HG03066 (cell line): Measurements from ENCODE around the gene KRT8.
"Not testable (repeated sequence)": the region's sequence is repeated elsewhere in the genome, so short reads cannot be mapped to it uniquely, and the experiment has no call there.

ENCODE experiments used
- ATAC-seq: cut with Tn5 transposase; IDR thresholded peaks from one replicate; pipeline ENCODE4 v1.9.1; 2021; ENCODE audit warnings: low read depth; ENCODE audit not compliant: unreplicated experiment

Gene KRT8

DNA sequence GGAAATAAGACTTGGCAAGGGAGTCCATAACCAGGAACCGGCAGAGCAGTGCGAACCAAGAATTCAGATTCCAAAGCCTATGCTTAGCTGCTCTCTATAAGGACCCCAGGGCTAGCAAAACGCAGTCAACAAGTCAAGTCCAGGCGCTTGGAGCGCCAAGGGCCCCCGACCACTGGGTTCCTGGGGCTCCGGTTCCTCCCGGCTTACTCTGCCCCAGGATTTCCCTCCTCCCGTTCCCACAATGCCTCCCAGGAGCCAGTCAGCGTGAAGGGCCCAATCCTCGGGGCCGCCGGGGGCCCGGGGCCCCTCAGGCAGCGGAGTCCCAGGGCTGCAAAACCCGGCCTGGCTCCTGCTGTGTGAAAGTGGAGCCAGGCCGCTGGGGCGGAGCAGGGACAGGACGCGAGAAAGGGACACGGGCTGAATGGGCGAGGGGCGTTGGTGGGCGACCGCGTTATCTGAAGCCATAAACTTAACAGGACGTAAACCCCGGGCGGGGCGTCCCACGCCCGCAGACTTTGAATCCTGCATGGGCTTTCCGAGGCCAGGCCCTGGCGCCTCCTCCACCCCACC is 1.5 kb downstream of the KRT8 start:
- ATAC-seq, result no peak

DNA sequence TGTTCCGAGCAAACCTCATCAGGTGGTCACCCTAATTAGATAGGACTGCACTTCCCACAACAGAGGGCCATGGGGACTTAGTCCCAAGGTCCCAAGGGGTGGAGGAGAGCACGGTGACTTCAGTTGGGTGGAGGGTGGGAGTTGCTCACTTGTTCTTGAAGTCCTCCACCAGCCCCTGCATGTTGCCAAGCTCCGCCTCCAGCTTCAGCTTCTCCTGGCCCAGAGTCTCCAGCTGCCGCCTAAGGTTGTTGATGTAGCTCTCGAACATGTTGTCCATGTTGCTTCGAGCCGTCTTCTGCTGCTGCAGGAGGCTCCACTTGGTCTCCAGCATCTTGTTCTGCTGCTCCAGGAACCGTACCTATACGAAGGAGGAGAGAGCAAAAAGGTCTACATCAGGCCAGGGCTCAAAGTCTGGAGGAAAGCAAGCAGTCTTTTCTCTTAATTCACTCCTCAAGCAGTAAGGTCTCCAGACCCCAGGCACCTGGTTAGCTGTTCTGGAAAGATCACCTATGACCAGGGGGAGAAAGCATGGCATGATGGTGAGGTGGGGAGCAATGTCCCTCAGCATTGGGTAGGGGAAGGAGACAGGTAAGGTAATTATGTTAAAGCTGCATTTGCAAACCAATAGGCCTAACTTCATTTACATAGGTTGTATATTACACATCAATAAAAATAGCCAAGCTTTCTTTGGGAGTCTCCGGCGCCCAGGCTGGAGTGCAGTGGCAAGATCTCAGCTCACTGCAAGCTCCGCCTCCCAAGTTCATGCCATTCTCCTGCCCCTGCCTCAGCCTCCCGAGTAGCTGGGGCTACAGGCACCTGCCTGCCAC is 2.9 kb downstream of the KRT8 start:
- no peak for ATAC-seq

GRCh38 chr12:52900896-52901714 is 3.8 kb downstream of the KRT8 start:
- no peak for ATAC-seq

DNA sequence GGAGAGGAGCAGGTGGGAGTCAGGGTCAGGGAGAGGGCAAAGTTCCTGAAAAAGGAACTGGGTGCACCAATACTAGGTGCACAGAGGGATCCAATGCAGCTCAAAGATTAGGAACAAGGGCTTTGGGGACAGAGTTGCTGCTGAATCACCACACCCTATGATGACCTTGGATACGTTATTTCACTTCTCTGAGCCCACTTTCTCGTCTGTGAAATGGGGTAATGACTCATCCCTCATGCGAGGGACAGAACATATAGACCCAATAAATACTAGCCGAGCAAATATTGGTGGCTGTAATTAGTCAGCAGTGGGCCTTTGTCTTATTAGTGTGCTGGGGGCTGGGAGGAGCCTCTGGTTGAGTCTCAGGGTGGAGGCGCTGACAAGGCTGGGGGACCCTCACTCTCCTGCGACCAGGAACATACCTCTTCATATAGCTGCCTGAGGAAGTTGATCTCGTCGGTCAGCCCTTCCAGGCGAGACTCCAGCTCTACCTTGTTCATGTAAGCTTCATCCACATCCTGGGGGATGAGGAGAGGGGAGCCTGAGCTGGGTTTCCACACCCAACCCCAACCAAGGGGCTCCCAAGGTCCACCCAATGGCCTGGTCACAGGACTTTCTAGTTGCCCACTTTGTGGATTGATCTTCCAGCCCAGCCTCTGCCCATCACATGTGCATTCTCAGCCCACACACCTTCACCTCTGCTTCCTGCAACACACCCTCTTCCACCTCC is 4.5 kb downstream of the KRT8 start:
- ATAC-seq, result no peak

DNA sequence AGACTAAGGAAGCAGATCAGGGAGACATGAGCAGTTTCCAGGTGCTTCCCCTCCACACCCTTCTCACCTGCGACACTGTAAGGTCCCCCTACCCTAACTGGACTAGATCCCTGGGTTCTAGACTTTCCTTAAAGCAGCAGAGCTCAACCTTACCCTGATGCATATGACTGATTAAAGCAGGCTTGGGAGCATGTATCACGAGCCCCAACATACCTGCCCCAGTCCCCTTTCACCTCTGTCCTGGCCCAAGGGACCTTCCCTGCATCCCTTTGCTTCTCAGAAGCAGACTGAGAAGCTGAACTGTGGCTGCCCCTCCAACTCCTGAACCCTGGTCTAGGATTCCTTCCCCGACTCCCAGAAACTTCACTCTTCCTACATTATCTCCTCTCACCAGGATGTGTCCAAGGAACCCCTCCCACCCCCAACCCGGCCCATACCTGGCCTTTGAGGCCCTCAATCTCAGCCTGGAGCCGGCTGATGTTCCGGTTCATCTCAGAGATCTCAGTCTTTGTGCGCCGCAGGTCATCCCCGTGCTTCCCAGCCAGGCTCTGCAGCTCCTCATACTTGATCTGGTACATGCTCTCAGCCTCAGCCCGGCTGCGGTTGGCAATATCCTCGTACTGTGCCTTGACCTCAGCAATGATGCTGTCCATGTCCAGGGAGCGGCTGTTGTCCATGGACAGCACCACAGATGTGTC is 5.4 kb downstream of the KRT8 start:
- no peak for ATAC-seq

DNA sequence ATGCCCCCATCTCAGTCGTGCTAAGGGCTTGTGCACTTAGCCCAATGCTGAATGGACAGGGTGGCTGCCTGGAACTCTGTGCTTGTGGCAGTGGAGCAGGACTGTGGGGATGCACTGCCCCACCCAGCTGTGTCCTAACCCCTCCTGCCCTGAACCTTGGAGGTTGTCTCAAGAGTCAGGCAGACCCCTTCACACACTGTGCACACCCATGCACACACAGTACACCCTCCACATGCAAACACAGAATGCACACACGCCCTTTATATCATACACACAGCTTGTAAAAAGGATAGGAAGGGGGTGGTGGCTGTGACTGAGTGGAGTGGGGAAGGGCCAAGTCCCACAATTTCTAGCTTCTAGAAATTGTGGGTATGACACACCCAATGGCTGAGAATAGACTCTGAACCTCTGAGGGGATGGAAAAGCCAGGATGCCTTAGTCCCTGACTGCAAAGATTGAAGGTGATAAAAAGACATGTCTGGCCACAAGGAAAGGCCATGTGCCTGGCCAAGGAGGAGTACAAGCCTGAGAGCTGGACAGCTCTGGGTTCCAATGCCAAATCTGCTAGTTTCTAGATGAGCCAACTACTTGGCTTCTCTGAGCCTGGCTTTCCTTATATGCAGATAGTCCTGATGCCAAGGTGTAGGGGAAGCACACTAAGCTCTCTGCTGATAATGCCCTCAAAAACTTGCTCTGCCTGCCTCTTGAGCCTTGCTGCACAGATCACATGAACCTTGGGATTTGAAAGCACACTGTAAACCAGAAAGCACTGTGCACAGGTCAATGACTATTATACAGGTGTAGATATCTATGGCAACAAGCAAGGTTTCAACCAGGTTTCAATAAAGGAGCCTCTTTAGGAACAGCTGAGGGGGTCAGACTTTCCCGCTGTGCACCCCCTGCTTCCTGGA is 8.4 kb downstream of the KRT8 start:
- ATAC-seq, result no peak

DNA sequence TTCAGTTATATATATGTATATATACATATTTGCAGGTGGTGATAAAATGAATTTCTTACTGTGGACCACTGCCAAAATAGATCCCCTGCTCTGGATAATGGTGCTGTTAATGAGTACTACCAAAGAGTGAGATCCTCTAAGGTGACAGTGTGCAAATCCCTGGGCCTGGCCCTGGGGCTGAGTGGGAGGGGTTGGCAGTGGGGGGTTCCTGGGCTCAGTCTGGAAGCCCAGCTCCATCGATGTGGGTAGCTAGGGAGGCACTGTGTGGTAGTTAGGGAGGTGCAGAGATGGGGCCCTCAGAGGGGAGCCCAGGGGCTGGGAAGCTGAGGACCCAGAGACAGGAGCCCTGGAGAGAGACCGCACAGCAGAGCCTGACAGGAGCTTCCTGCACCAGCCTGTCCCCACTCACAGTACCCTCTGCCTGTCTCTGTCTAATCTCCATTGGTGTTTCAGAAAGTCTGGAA is 9.1 kb downstream of the KRT8 start:
- ATAC-seq, result no peak

- no peak for ATAC-seq
Observed at GRCh38 chr12:52892974-52893373, 11.9 kb downstream of the KRT8 start.

GRCh38 chr12:52892207-52892852 is 12.5 kb downstream of the KRT8 start:
- ATAC-seq, result no peak

- no peak for ATAC-seq
Observed at GRCh38 chr12:52891044-52891443, 13.8 kb downstream of the KRT8 start.

- no peak for ATAC-seq
Observed at GRCh38 chr12:52890417-52890816, 14.5 kb downstream of the KRT8 start.

DNA sequence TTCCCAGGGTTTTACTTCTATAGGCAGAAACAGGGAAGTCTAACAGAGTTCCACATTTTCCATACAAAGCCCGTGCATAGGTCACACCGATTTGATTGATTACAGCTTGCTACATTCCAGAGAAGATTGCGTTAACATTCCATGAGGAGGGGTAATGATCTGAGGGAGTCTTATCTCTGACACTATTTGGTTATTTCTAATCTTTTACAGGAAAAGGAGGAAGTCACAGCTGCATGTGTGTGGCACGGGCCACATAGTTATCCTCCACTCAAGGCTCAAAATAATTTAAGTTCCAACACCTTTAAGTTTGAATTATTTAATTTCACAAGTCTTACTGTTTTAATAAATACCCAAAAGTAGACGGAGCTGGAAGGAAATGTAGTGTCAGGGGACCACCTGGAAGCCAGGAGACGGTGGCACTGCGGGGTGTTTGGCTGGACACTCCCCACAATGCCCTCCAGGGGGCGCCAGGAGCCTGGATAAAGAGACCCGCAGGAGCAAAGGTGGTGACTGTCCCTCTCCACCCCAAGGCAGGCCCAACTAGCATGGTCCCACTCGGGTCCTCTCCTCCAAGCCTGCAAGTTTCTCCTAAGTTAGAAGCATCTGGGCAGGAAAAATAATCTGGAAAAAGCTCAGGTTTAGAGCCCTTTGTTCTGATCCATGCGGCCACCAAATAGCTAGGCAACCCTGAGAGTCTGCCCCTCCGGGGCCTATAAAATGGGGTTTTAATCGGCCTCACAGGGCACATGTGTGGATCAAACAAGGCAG is 20.2 kb downstream of the KRT8 start:
- no peak for ATAC-seq

GRCh38 chr12:52880499-52880898 is 24.4 kb downstream of the KRT8 start:
- not testable (repeated sequence) for ATAC-seq

- ATAC-seq, result peak; percentile 57
Observed at GRCh38 chr12:52879394-52880351, 25.2 kb downstream of the KRT8 start.

DNA sequence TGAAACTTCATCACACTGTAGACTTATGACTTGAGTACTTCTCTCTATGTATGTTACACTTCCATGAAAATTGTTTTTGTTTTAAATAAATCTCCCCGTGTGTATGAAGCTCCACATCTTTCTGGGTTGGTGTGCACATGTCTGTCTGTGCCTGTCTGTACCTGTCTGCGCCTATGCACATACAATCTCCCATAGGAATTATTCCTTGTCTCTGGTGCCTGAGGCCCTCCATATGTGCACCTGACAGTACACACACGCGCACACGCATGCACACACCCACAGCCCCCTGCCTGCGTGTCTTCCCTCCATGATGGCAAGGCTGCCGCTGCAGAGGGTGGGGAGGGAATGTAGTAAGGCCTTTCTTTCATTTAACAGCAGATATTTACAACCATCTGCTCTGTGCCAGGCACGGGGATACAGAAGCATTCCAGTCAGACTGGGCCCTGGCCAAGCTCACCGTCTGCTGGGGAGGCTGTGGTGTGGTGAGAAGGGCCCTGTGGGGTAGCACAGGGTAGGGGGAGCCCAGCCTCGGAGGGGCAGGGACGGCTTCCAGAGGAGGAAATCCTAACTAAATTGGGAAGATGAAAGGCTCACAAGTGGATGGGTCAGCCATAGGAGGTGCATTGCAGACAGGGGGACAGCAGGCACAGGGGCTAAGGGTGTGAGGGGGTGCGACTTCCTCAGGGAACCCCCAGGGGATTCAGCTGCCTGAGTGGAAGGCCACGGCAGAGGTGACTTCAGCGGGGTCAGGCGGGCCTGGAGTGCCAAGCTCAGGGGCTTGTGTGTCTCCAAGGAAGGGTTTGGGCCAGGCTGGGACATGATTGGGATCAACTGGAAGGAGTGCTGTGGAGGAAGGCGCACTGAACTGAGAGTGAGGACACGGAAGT is 26.1 kb downstream of the KRT8 start:
- ATAC-seq, result no peak

GRCh38 chr12:52877242-52877641 is 27.6 kb downstream of the KRT8 start:
- ATAC-seq, result no peak
